ENCODE measurements around the gene CRACDL.

Gene CRACDL

DNA sequence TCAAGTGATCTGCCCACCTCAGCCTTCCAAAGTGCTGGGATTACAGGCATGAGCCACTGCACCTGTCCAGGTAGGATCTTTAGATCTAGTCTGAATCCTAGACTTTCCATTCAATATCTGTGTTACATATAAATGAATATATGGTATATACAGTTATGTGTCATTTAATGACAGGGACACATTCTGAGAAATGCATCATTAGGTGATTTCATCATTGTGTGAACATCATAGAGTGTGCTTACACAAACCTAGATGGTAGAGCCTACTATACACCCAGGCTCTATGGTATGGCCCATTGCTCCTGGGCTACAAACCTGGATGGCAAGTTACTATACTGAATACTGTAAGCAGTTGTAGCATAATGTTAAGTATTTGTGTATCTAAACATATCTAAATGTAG is 189.6 kb downstream of the CRACDL start:
- no peak for DNase-seq

DNA sequence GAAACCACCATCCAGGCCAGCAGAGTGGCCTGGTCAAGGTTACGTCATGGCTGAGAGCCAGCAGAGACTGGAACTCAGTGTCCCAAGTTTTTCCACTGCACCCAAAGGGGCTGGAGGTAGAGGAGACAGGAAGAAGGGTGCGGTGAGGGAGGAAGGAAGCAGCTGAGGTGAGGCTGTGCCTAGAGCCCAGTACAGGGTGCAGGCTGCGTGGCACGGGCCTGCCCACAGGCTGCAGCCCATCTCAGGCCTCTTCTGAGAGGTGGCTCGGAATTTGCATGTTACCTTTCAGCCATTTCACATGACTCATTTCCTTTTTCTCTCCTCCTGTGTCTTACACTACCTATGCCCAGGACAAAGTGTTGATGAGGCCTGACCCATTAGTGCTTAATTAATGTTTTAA is 191.4 kb downstream of the CRACDL start:
- no peak for DNase-seq
